ENCODE measurements around the gene FHOD3. TPM values are rescaled to one million over a fixed set of nuclear protein-coding genes. Genes with fewer than 3 reads are reported as not detected.

Gene FHOD3
- total and polyA plus RNA-seq, 7 donors: 5.4 to 98.2 (median 20.2) TPM

GRCh38 chr18:36333414-36333813, 35.9 kb downstream of the FHOD3 start:
- intact Hi-C loops (cut with DNase I): no loop called here
- Histone ChIP-seq H3K27me3 (ENCODE audit: insufficient read depth in 3 of 3, low read length in 2 of 3) (no peaks in the 10 kb centered on the region), H3K36me3 (ENCODE audit: insufficient read depth in 1 of 2, low read depth in 1 of 2) (no peaks in the 10 kb centered on the region), H3K4me1 (peaks cover 15% of the 10 kb centered on the region), H3K27ac (no peak overlapping the region), H3K9me3 (no peaks in the 10 kb centered on the region), H3K4me3 (no peak overlapping the region)
- WGBS, 3 donors: 55 to 71% (median 61%) methylated on average over 3 of the region's 3 CpGs
- ATAC-seq: no peak
- no peak for TF ChIP-seq CTCF (IDR thresholded peaks at IDR 0.05)
- DNase-seq: no peak

DNA sequence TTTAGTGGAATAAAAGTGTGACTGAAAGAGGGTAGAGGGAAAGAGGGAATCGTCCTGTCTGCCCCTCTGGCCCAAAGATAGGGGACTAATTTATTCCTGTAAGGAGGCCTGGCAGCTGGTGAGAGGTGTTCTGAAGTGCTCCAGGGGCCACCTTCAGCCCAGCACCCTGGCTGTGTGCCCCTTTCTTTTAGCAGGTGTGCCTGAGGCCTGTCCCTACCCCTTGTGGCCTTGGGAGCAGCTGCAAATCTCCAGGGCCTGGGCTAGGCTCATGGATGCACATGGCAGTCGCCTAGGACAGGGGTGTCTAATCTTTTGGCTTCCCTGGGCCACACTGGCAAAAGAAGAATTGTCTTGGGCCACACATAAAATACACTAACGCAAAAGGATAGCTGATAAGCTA, 37.3 kb downstream of the FHOD3 start:
- ATAC-seq: no peak
- TF ChIP-seq CTCF (IDR thresholded peaks at IDR 0.05): no peak
- Histone ChIP-seq H3K4me1 (peaks cover 10% of the 10 kb centered on the region), H3K27ac (no peak overlapping the region), H3K4me3 (no peak overlapping the region), H3K36me3 (ENCODE audit: insufficient read depth in 1 of 2, low read depth in 1 of 2) (no peaks in the 10 kb centered on the region), H3K9me3 (no peaks in the 10 kb centered on the region), H3K27me3 (ENCODE audit: insufficient read depth in 3 of 3, low read length in 2 of 3) (no peaks in the 10 kb centered on the region)
- DNase-seq: no peak
- WGBS, 3 donors: 72 to 78% (median 75%) methylated on average over 3 of the region's 3 CpGs
- intact Hi-C loops (cut with DNase I): loop anchor here in 1 of 2 donors (5.0 kb wide), 2 partner anchors 43 to 457 kb away; no protein-coding TSS in a partner anchor

- Histone ChIP-seq H3K4me1 (peaks cover 2% of the 10 kb centered on the region), H3K27me3 (ENCODE audit: insufficient read depth in 3 of 3, low read length in 2 of 3) (no peaks in the 10 kb centered on the region), H3K9me3 (no peaks in the 10 kb centered on the region), H3K36me3 (ENCODE audit: insufficient read depth in 1 of 2, low read depth in 1 of 2) (no peaks in the 10 kb centered on the region), H3K4me3 (no peak overlapping the region), H3K27ac (no peak overlapping the region)
- intact Hi-C loops (cut with DNase I): loop anchor here in 1 of 2 donors (5.0 kb wide), 2 partner anchors 42 to 458 kb away; no protein-coding TSS in a partner anchor
- no peak for TF ChIP-seq CTCF (IDR thresholded peaks at IDR 0.05)
- DNase-seq: no peak
- no peak for ATAC-seq
- WGBS, 3 donors: 85 to 91% (median 89%) methylated on average over 16 of the region's 16 CpGs
Measured at GRCh38 chr18:36335476-36336279, 38.2 kb downstream of the FHOD3 start.

DNA sequence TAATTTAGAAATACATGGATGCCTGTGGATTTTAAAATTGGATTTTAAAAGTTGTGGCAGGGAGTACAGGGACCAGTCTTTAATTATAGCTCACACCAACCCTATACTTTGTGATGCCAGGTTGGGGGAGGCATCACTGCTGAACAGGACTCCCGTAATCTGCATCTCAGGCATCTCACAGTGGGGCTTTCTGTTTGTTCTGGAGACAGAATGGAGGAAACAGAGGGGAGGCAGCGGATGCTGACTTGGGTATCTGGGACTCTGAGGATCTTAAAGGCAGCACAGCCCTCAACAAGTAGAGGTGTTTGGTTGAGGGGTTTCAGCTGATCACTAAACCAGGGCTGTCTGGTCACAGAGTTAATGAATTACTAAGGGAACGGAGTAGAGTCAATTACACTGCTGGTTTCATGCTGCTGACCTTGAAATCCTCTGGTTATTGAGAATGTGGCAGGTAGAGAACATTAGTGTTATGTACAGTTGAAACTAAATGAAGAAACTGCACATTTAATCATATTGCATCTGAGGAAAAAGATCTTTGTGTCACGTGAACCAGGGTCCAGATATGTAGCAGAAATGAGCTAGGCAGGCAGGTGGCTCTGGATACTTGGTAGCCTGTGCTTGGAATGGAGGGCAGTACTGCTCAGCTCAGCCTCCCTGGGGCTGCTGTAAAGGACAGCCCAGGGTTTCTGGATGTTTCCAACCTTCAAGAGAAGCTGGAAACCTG, 40.3 kb downstream of the FHOD3 start:
- ATAC-seq: peak in 3 of 4 donors; percentile 13 to 52 (median 31)
- intact Hi-C loops (cut with DNase I): loop anchor here in 1 of 2 donors (5.0 kb wide), 2 partner anchors 39 to 461 kb away; no protein-coding TSS in a partner anchor
- Histone ChIP-seq H3K36me3 (ENCODE audit: insufficient read depth in 1 of 2, low read depth in 1 of 2) (no peaks in the 10 kb centered on the region), H3K4me1 (no peaks in the 10 kb centered on the region), H3K27me3 (ENCODE audit: insufficient read depth in 3 of 3, low read length in 2 of 3) (no peaks in the 10 kb centered on the region), H3K9me3 (no peaks in the 10 kb centered on the region), H3K4me3 (no peak overlapping the region), H3K27ac (no peak overlapping the region)
- no peak for TF ChIP-seq CTCF (IDR thresholded peaks at IDR 0.05)
- 61 to 79% (median 69%) methylated on average over 4 of the region's 4 CpGs for WGBS, 3 donors
- no peak for DNase-seq
